ENCODE measurements around the gene IFRD1. TPM values are rescaled to one million over a fixed set of nuclear protein-coding genes. Genes with fewer than 3 reads are reported as not detected.

IFRD1 gene
- total and polyA plus RNA-seq, 10 donors: 22.9 to 111 (median 45.5) TPM

GRCh38 chr7:112510001-112510742 lies 59.9 kb downstream of the IFRD1 start:
- H3K4me1 ChIP-seq: no peaks in the 10 kb centered on the region
- no peak for DNase-seq
- 62 to 79% (median 69%) methylated on average over 5 of the region's 5 CpGs for WGBS, 5 donors
- intact Hi-C loops (cut with DNase I; ENCODE audit: low total_unique reads): no loop called here
- no peaks in the 10 kb centered on the region for H3K27me3 ChIP-seq (replicated peaks in 1 of 7)
- H3K4me3 ChIP-seq: no peak overlapping the region
- TF ChIP-seq POLR2AphosphoS5 (IDR thresholded peaks at IDR 0.05) (no peak), POLR2A (IDR thresholded peaks at IDR 0.05) (no peak), CTCF (IDR thresholded peaks at IDR 0.05 in 8 of 11, conservative IDR thresholded peaks at IDR 0.05 in 3 of 11) (no peak)
- H3K9me3 ChIP-seq: no peaks in the 10 kb centered on the region
- H3K27ac ChIP-seq: no peak overlapping the region
- no peaks in the 10 kb centered on the region for H3K36me3 ChIP-seq

- no peaks in the 10 kb centered on the region for H3K27me3 ChIP-seq (replicated peaks in 1 of 7)
- no peak for DNase-seq
- no peaks in the 10 kb centered on the region for H3K4me1 ChIP-seq
- H3K36me3 ChIP-seq: no peaks in the 10 kb centered on the region
- TF ChIP-seq POLR2A (IDR thresholded peaks at IDR 0.05): no peak
- TF ChIP-seq CTCF (IDR thresholded peaks at IDR 0.05 in 8 of 11, conservative IDR thresholded peaks at IDR 0.05 in 3 of 11): no peak
- no peak for TF ChIP-seq POLR2AphosphoS5 (IDR thresholded peaks at IDR 0.05)
- no peaks in the 10 kb centered on the region for H3K9me3 ChIP-seq
- no peak overlapping the region for H3K27ac ChIP-seq
- intact Hi-C loops (cut with DNase I; ENCODE audit: low total_unique reads): no loop called here
- no peak overlapping the region for H3K4me3 ChIP-seq
These were observed 60.5 kb downstream of the IFRD1 start for GRCh38 chr7:112510743-112511110.

- TF ChIP-seq CTCF (IDR thresholded peaks at IDR 0.05 in 8 of 11, conservative IDR thresholded peaks at IDR 0.05 in 3 of 11): no peak
- TF ChIP-seq POLR2A (IDR thresholded peaks at IDR 0.05): no peak
- TF ChIP-seq POLR2AphosphoS5 (IDR thresholded peaks at IDR 0.05): no peak
- H3K4me3 ChIP-seq: no peak overlapping the region
- WGBS, 5 donors: 72 to 92% (median 90%) methylated on average over 6 of the region's 6 CpGs
- H3K4me1 ChIP-seq: no peaks in the 10 kb centered on the region
- H3K27me3 ChIP-seq (replicated peaks in 1 of 7): peaks cover 0 to 1% (median 0%) of the 10 kb centered on the region in 7 donors
- intact Hi-C loops (cut with DNase I; ENCODE audit: low total_unique reads): no loop called here
- no peak overlapping the region for H3K27ac ChIP-seq
- no peaks in the 10 kb centered on the region for H3K9me3 ChIP-seq
- DNase-seq: no peak
- no peaks in the 10 kb centered on the region for H3K36me3 ChIP-seq
These were observed 61.4 kb downstream of the IFRD1 start for GRCh38 chr7:112511451-112512202.

- DNase-seq: no peak
- no peaks in the 10 kb centered on the region for H3K9me3 ChIP-seq
- WGBS, 5 donors: 86 to 94% (median 86%) methylated on average over 5 of the region's 5 CpGs
- H3K27me3 ChIP-seq (replicated peaks in 1 of 7): peaks cover 0 to 6% (median 0%) of the 10 kb centered on the region in 7 donors
- no peak overlapping the region for H3K27ac ChIP-seq
- TF ChIP-seq POLR2A (IDR thresholded peaks at IDR 0.05): no peak
- TF ChIP-seq CTCF (IDR thresholded peaks at IDR 0.05 in 8 of 11, conservative IDR thresholded peaks at IDR 0.05 in 3 of 11): no peak
- TF ChIP-seq POLR2AphosphoS5 (IDR thresholded peaks at IDR 0.05): no peak
- H3K36me3 ChIP-seq: no peaks in the 10 kb centered on the region
- no peak overlapping the region for H3K4me3 ChIP-seq
- intact Hi-C loops (cut with DNase I; ENCODE audit: low total_unique reads): no loop called here
- no peaks in the 10 kb centered on the region for H3K4me1 ChIP-seq
These were observed 62.4 kb downstream of the IFRD1 start for GRCh38 chr7:112512451-112513210.
